Tibial nerve (tissue), 4 donors: ENCODE measurements around the gene PCDHB8. TPM values are rescaled to one million over a fixed set of nuclear protein-coding genes. Genes with fewer than 3 reads are reported as not detected.
"Not testable (repeated sequence)": the region's sequence is repeated elsewhere in the genome, so short reads cannot be mapped to it uniquely, and the experiment has no call there.

Source experiments
- DNase-seq, 2 donors: peaks; one replicate each; pipeline ENCODE4 v3.0.0-alpha.2; 2019; ENCODE audit warnings: low spot score in 2 of 2
- H3K27ac ChIP-seq, 4 donors: fragments of 200-600 bp; sonication (generic) in 3 of 4; one replicate each; pipeline ENCODE4 v1.5.1; 2017 to 2019; ENCODE audit warnings: mild to moderate bottlenecking in 1 of 4
- H3K27me3 ChIP-seq, 2 donors: fragments of 200-600 bp; sonication (generic) in 1 of 2; one replicate each; pipeline versions ENCODE4 v1.5.1 to v1.6.0; 2017 to 2019
- H3K36me3 ChIP-seq, 3 donors: fragments of 200-600 bp; sonication (generic); one replicate each; pipeline ENCODE4 v1.5.1; 2018 to 2019
- H3K4me1 ChIP-seq, 4 donors: fragments of 200-600 bp; sonication (generic) in 3 of 4; one replicate each; pipeline ENCODE4 v1.5.1; 2017 to 2019
- H3K4me3 ChIP-seq, 4 donors: fragments of 200-600 bp; sonication (generic) in 3 of 4; one replicate each; pipeline ENCODE4 v1.5.1; 2017 to 2019; ENCODE audit warnings: mild to moderate bottlenecking in 1 of 4, moderate library complexity in 1 of 4
- H3K9me3 ChIP-seq, 4 donors: fragments of 200-600 bp; sonication (generic) in 3 of 4; one replicate each; pipeline ENCODE4 v1.5.1; 2017 to 2019
- CTCF ChIP-seq, 5 experiments: fragments of 200-600 bp in 3 of 5; fragments of 450-650 bp in 2 of 5; sonication (generic) in 3 of 5; IDR thresholded peaks; one replicate each; pipeline ENCODE4 v1.5.1; 2016 to 2019; ENCODE audit warnings: antibody characterized with exemption in 5 of 5, mild to moderate bottlenecking in 3 of 5, moderate library complexity in 2 of 5
- EP300 ChIP-seq, 2 donors: sonication (generic); formaldehyde crosslinking; IDR thresholded peaks; one replicate each; pipeline ENCODE4 v1.6.1; 2017; ENCODE audit warnings: antibody characterized with exemption in 2 of 2, mild to moderate bottlenecking in 1 of 2
- POLR2A ChIP-seq, 2 donors: fragments of 450-650 bp; IDR thresholded peaks; one replicate each; pipeline ENCODE4 v1.6.1; 2017; ENCODE audit warnings: antibody characterized with exemption in 2 of 2, mild to moderate bottlenecking in 2 of 2, moderate library complexity in 2 of 2
- WGBS, 2 donors: methylation state at CpG; one replicate each; pipeline ENCODE4 v1.1.5; 2018; 5-methylcytosine and 5-hydroxymethylcytosine counted together
- total RNA-seq, 4 donors: library from RNA; depleted of rRNA; stranded (reverse); fragments of >200 nt; gene quantifications; one replicate each; pipeline ENCODE4 v1.1.0, GENCODE V29; 2016

PCDHB8 gene
- total RNA-seq, 4 donors from 2014 or later, result 1.0 to 4.2 (median 3.5) TPM

GRCh38 chr5:141172381-141173204 is 5.0 kb upstream of the PCDHB8 start, which contains the start of gene PCDHB7:
TSS of gene PCDHB7 (plus strand) at chr5:141172644. CDS start at chr5:141172836, 192 bp downstream.
- H3K9me3 ChIP-seq, result peaks cover 0 to 79% (median 26%) of the 10 kb centered on the region in 4 donors

GRCh38 chr5:141174291-141175104 is 3.1 kb upstream of the PCDHB8 start:
- not testable (repeated sequence) for H3K27me3 ChIP-seq, DNase-seq, H3K27ac ChIP-seq, H3K4me3 ChIP-seq, H3K4me1 ChIP-seq
- Histone ChIP-seq H3K36me3 (peaks cover 0 to 16% (median 0%) of the 10 kb centered on the region in 3 donors), H3K9me3 (peaks cover 0 to 82% (median 33%) of the 10 kb centered on the region in 4 donors)
- 53 to 62% methylated on average over 62 to 72 of the region's 79 CpGs for WGBS, 2 donors

More at GRCh38 chr5:141172381-141173204, 5.0 kb upstream of the PCDHB8 start, which contains the start of gene PCDHB7:
- Histone ChIP-seq H3K27me3 (no peaks in the 10 kb centered on the region), H3K4me3 (peak within 1 kb of the TSS in 1 of 4 donors; percentile 34), H3K4me1 (no peaks in the 10 kb centered on the region), H3K27ac (peak within 1 kb of the TSS in 1 of 4 donors; percentile 18), H3K36me3 (peaks cover 0 to 13% (median 0%) of the 10 kb centered on the region in 3 donors)
- TF ChIP-seq CTCF (IDR thresholded peaks at IDR 0.05), result peak in 4 of 5 experiments; percentile 9 to 33 (median 28)
- TF ChIP-seq POLR2A (IDR thresholded peaks at IDR 0.05), result no peak
- DNase-seq, result no peak
- 31 to 48% methylated on average over 20 of the region's 20 CpGs for WGBS, 2 donors

GRCh38 chr5:141175933-141176332 is 1.7 kb upstream of the PCDHB8 start:
- Histone ChIP-seq H3K9me3 (peaks cover 0 to 89% (median 31%) of the 10 kb centered on the region in 4 donors), H3K4me3 (no peak overlapping the region), H3K36me3 (peaks cover 0 to 16% (median 0%) of the 10 kb centered on the region in 3 donors), H3K27me3 (peaks cover 0 to 8% of the 10 kb centered on the region in 2 donors), H3K4me1 (no peaks in the 10 kb centered on the region), H3K27ac (no peak overlapping the region)
- DNase-seq, result no peak
- no peak for TF ChIP-seq CTCF (IDR thresholded peaks at IDR 0.05)
- TF ChIP-seq POLR2A (IDR thresholded peaks at IDR 0.05), result no peak
- TF ChIP-seq EP300 (IDR thresholded peaks at IDR 0.05), result no peak
- 64 to 69% methylated on average over 1 of the region's 1 CpG for WGBS, 2 donors

- H3K9me3 ChIP-seq, result peaks cover 0 to 88% (median 36%) of the 10 kb centered on the region in 4 donors
- not testable (repeated sequence) for H3K27me3 ChIP-seq, H3K4me3 ChIP-seq, H3K4me1 ChIP-seq, DNase-seq, H3K27ac ChIP-seq
- peaks cover 0 to 12% (median 0%) of the 10 kb centered on the region in 3 donors for H3K36me3 ChIP-seq
- WGBS, 2 donors, result 45 to 58% methylated on average over 32 to 34 of the region's 39 CpGs
Measured at GRCh38 chr5:141179371-141179770, 1.8 kb downstream of the PCDHB8 start.

- DNase-seq, H3K27me3 ChIP-seq, H3K4me1 ChIP-seq, H3K4me3 ChIP-seq, H3K27ac ChIP-seq: not testable (repeated sequence)
- WGBS, 2 donors, result 40 to 49% methylated on average over 17 to 24 of the region's 32 CpGs
- Histone ChIP-seq H3K36me3 (peaks cover 0 to 12% (median 0%) of the 10 kb centered on the region in 3 donors), H3K9me3 (peaks cover 0 to 88% (median 37%) of the 10 kb centered on the region in 4 donors)
Measured at GRCh38 chr5:141179876-141180275, 2.3 kb downstream of the PCDHB8 start.

- WGBS, 2 donors, result 22 to 57% methylated on average over 1 of the region's 1 CpG
- no peaks in the 10 kb centered on the region for H3K4me1 ChIP-seq
Measured at GRCh38 chr5:141180313-141180712, 2.7 kb downstream of the PCDHB8 start.

More at GRCh38 chr5:141180313-141180712, 2.7 kb downstream of the PCDHB8 start:
- no peak for DNase-seq
- H3K27ac ChIP-seq, result no peak overlapping the region
- H3K4me3 ChIP-seq, result no peak overlapping the region
- no peak for TF ChIP-seq CTCF (IDR thresholded peaks at IDR 0.05)
- H3K9me3 ChIP-seq, result peaks cover 0 to 88% (median 35%) of the 10 kb centered on the region in 4 donors
- H3K27me3 ChIP-seq, result peaks cover 0 to 8% of the 10 kb centered on the region in 2 donors
- H3K36me3 ChIP-seq, result peaks cover 0 to 11% (median 0%) of the 10 kb centered on the region in 3 donors
